ENCODE data around the gene SNX32. TPM values are rescaled to one million over a fixed set of nuclear protein-coding genes. Genes with fewer than 3 reads are reported as not detected.

Gene SNX32
- total RNA-seq, 3 donors from 2014 or later, result 0.52 to 1.4 (median 0.56) TPM

DNA sequence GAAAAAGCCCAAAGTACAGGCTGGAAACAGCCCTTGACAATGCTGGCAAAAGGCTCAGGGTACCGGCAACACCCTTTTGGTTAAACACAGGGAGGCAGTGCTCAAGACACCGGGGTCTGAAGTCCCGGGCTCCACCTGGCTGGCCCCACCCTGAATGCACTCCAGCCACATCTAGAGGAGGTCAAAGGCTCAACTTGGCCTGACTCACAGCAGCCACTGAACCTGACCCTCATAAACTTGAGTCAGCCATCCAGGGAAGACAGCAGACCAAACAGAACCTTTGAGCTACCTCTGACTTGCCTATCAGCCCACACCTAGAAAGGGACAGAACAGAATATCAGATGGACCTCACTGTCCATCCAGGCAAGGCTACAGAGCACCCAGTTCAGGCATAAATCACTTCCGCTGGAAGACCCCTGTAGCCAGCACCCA lies 20.4 kb downstream of the SNX32 start:
- peaks cover 40% of the 10 kb centered on the region for H3K36me3 Mint-ChIP-seq (ENCODE audit: insufficient read depth)
- DNase-seq (no peak), ATAC-seq (no peak)
- H3K9me3 Mint-ChIP-seq, result no peaks in the 10 kb centered on the region
- no peaks in the 10 kb centered on the region for H3K27me3 Mint-ChIP-seq (ENCODE audit: low read depth)
- peaks cover 41% of the 10 kb centered on the region for H3K4me1 Mint-ChIP-seq (ENCODE audit: low read depth)
- H3K4me3 Mint-ChIP-seq, result peak overlapping the region; percentile 43

- no peak for DNase-seq
- Mint-ChIP-seq H3K36me3 (ENCODE audit: insufficient read depth) (peaks cover 40% of the 10 kb centered on the region), H3K9me3 (no peaks in the 10 kb centered on the region), H3K27me3 (ENCODE audit: low read depth) (no peaks in the 10 kb centered on the region), H3K4me1 (ENCODE audit: low read depth) (peaks cover 46% of the 10 kb centered on the region), H3K4me3 (peak overlapping the region; percentile 90)
- no peak for ATAC-seq
Observed at GRCh38 chr11:65854852-65855837, 21.4 kb downstream of the SNX32 start.

- DNase-seq (no peak), ATAC-seq (no peak)
- H3K4me1 Mint-ChIP-seq (ENCODE audit: low read depth), result peaks cover 47% of the 10 kb centered on the region
- peaks cover 40% of the 10 kb centered on the region for H3K36me3 Mint-ChIP-seq (ENCODE audit: insufficient read depth)
- no peaks in the 10 kb centered on the region for H3K27me3 Mint-ChIP-seq (ENCODE audit: low read depth)
- peak overlapping the region; percentile 90 for H3K4me3 Mint-ChIP-seq
- no peaks in the 10 kb centered on the region for H3K9me3 Mint-ChIP-seq
Observed at GRCh38 chr11:65855927-65856363, 22.2 kb downstream of the SNX32 start.

- Mint-ChIP-seq H3K4me1 (ENCODE audit: low read depth) (peaks cover 54% of the 10 kb centered on the region), H3K9me3 (no peaks in the 10 kb centered on the region), H3K4me3 (peak overlapping the region; percentile 90), H3K36me3 (ENCODE audit: insufficient read depth) (peaks cover 34% of the 10 kb centered on the region), H3K27me3 (ENCODE audit: low read depth) (no peaks in the 10 kb centered on the region)
- DNase-seq, result peak; percentile 80
- ATAC-seq, result peak in 1 of 2 donors; percentile 10
Observed at GRCh38 chr11:65856689-65857499, 23.1 kb downstream of the SNX32 start.

GRCh38 chr11:65857500-65857852 lies 23.7 kb downstream of the SNX32 start:
- H3K4me3 Mint-ChIP-seq, result peak overlapping the region; percentile 90
- peak in 1 of 2 donors; percentile 0 for ATAC-seq
- no peaks in the 10 kb centered on the region for H3K9me3 Mint-ChIP-seq
- H3K27me3 Mint-ChIP-seq (ENCODE audit: low read depth), result no peaks in the 10 kb centered on the region
- H3K4me1 Mint-ChIP-seq (ENCODE audit: low read depth), result peaks cover 58% of the 10 kb centered on the region
- peaks cover 30% of the 10 kb centered on the region for H3K36me3 Mint-ChIP-seq (ENCODE audit: insufficient read depth)
- peak; percentile 65 for DNase-seq

- peak within 1 kb of the TSS; percentile 90 for H3K4me3 Mint-ChIP-seq
- no peaks in the 10 kb centered on the region for H3K27me3 Mint-ChIP-seq (ENCODE audit: low read depth)
- H3K9me3 Mint-ChIP-seq, result no peaks in the 10 kb centered on the region
- H3K4me1 Mint-ChIP-seq (ENCODE audit: low read depth), result peaks cover 63% of the 10 kb centered on the region
- peaks cover 34% of the 10 kb centered on the region for H3K36me3 Mint-ChIP-seq (ENCODE audit: insufficient read depth)
- DNase-seq, result peak; percentile 95
- peak; percentile 66 to 70 for ATAC-seq
Observed at GRCh38 chr11:65857853-65858680, 24.3 kb downstream of the SNX32 start, which contains the start of gene CFL1. CFL1 (minus strand) TSS chr11:65858180; CDS start chr11:65858099, 81 bp downstream.

GRCh38 chr11:65858681-65859087 lies 24.9 kb downstream of the SNX32 start:
- Mint-ChIP-seq H3K36me3 (ENCODE audit: insufficient read depth) (peaks cover 34% of the 10 kb centered on the region), H3K4me1 (ENCODE audit: low read depth) (peaks cover 63% of the 10 kb centered on the region)

GRCh38 chr11:65859095-65859811 lies 25.5 kb downstream of the SNX32 start:
- peak; percentile 64 to 68 for ATAC-seq
- Mint-ChIP-seq H3K4me3 (peak overlapping the region; percentile 89), H3K9me3 (no peaks in the 10 kb centered on the region), H3K36me3 (ENCODE audit: insufficient read depth) (peaks cover 30% of the 10 kb centered on the region), H3K4me1 (ENCODE audit: low read depth) (peaks cover 59% of the 10 kb centered on the region), H3K27me3 (ENCODE audit: low read depth) (no peaks in the 10 kb centered on the region)
- peak; percentile 96 for DNase-seq

More at GRCh38 chr11:65858681-65859087, 24.9 kb downstream of the SNX32 start:
- no peaks in the 10 kb centered on the region for H3K9me3 Mint-ChIP-seq
- peak overlapping the region; percentile 89 for H3K4me3 Mint-ChIP-seq
- no peak for ATAC-seq
- no peak for DNase-seq
- H3K27me3 Mint-ChIP-seq (ENCODE audit: low read depth), result no peaks in the 10 kb centered on the region

- DNase-seq (no peak), ATAC-seq (no peak)
- Mint-ChIP-seq H3K4me1 (ENCODE audit: low read depth) (peaks cover 53% of the 10 kb centered on the region), H3K27me3 (ENCODE audit: low read depth) (no peaks in the 10 kb centered on the region), H3K9me3 (no peaks in the 10 kb centered on the region), H3K4me3 (peak overlapping the region; percentile 89), H3K36me3 (ENCODE audit: insufficient read depth) (peaks cover 25% of the 10 kb centered on the region)
Observed at GRCh38 chr11:65859812-65860277, 26.1 kb downstream of the SNX32 start.

- peaks cover 24% of the 10 kb centered on the region for H3K36me3 Mint-ChIP-seq (ENCODE audit: insufficient read depth)
- peak; percentile 96 for DNase-seq
- ATAC-seq, result peak; percentile 42 to 49
Observed at GRCh38 chr11:65860278-65861164, 26.8 kb downstream of the SNX32 start, which contains the start of gene MUS81. MUS81 (plus strand) TSS chr11:65860433; CDS start chr11:65860754, 321 bp downstream.

GRCh38 chr11:65861165-65861505 lies 27.4 kb downstream of the SNX32 start:
- H3K4me1 Mint-ChIP-seq (ENCODE audit: low read depth), result peaks cover 43% of the 10 kb centered on the region
- H3K36me3 Mint-ChIP-seq (ENCODE audit: insufficient read depth), result peaks cover 18% of the 10 kb centered on the region
- no peaks in the 10 kb centered on the region for H3K27me3 Mint-ChIP-seq (ENCODE audit: low read depth)

More at GRCh38 chr11:65860278-65861164, 26.8 kb downstream of the SNX32 start, which contains the start of gene MUS81:
- H3K4me1 Mint-ChIP-seq (ENCODE audit: low read depth), result peaks cover 49% of the 10 kb centered on the region
- peak within 1 kb of the TSS; percentile 89 for H3K4me3 Mint-ChIP-seq
- H3K27me3 Mint-ChIP-seq (ENCODE audit: low read depth), result no peaks in the 10 kb centered on the region
- no peaks in the 10 kb centered on the region for H3K9me3 Mint-ChIP-seq

GRCh38 chr11:65861533-65862183 lies 27.9 kb downstream of the SNX32 start:
- Mint-ChIP-seq H3K9me3 (no peaks in the 10 kb centered on the region), H3K4me1 (ENCODE audit: low read depth) (peaks cover 37% of the 10 kb centered on the region), H3K36me3 (ENCODE audit: insufficient read depth) (peaks cover 13% of the 10 kb centered on the region), H3K4me3 (peak overlapping the region; percentile 89), H3K27me3 (ENCODE audit: low read depth) (no peaks in the 10 kb centered on the region)
- no peak for ATAC-seq
- no peak for DNase-seq

More at GRCh38 chr11:65861165-65861505, 27.4 kb downstream of the SNX32 start:
- Mint-ChIP-seq H3K4me3 (peak overlapping the region; percentile 89), H3K9me3 (no peaks in the 10 kb centered on the region)
- ATAC-seq (no peak), DNase-seq (no peak)

Data from activated T-cell treated with anti-CD3 and anti-CD28 coated beads, Interleukin-2, amount 50 U/mL, for 4 hours (primary cell).